ENCODE results near the gene TASP1.
"Not testable (repeated sequence)": the region's sequence is repeated elsewhere in the genome, so short reads cannot be mapped to it uniquely, and the experiment has no call there.

The TASP1 gene

GRCh38 chr20:13507646-13508045 is 131.1 kb downstream of the TASP1 start:
- H3K27ac ChIP-seq (ENCODE audit: low read length), result no peak overlapping the region

GRCh38 chr20:13501500-13501899 is 137.2 kb downstream of the TASP1 start:
- Histone ChIP-seq H3K36me3 (ENCODE audit: control insufficient read depth in 2 of 2, insufficient read depth in 2 of 2, low read length in 2 of 2) (no peaks in the 10 kb centered on the region), H3K4me1 (ENCODE audit: control insufficient read depth, insufficient read depth, low read length) (no peaks in the 10 kb centered on the region), H3K27ac (ENCODE audit: low read length) (no peak overlapping the region), H3K4me3 (ENCODE audit: low read length in 2 of 2) (no peak overlapping the region), H3K9ac (ENCODE audit: low read length in 2 of 2) (no peak overlapping the region), H3K27me3 (ENCODE audit: control insufficient read depth in 1 of 2, insufficient read depth in 2 of 2, low read length in 2 of 2) (no peaks in the 10 kb centered on the region), H3K9me3 (ENCODE audit: control insufficient read depth in 2 of 2, low read length in 2 of 2) (peaks cover 0 to 4% of the 10 kb centered on the region in 2 donors)

More at GRCh38 chr20:13507646-13508045, 131.1 kb downstream of the TASP1 start:
- Histone ChIP-seq H3K4me1 (ENCODE audit: control insufficient read depth, insufficient read depth, low read length) (no peaks in the 10 kb centered on the region), H3K27me3 (ENCODE audit: control insufficient read depth in 1 of 2, insufficient read depth in 2 of 2, low read length in 2 of 2) (no peaks in the 10 kb centered on the region), H3K36me3 (ENCODE audit: control insufficient read depth in 2 of 2, insufficient read depth in 2 of 2, low read length in 2 of 2) (no peaks in the 10 kb centered on the region), H3K4me3 (ENCODE audit: low read length in 2 of 2) (no peak overlapping the region), H3K9ac (ENCODE audit: low read length in 2 of 2) (no peak overlapping the region), H3K9me3 (ENCODE audit: control insufficient read depth in 2 of 2, low read length in 2 of 2) (peaks cover 3 to 10% of the 10 kb centered on the region in 2 donors)

GRCh38 chr20:13494019-13494418 is 144.7 kb downstream of the TASP1 start:
- Histone ChIP-seq H3K27me3 (ENCODE audit: control insufficient read depth in 1 of 2, insufficient read depth in 2 of 2, low read length in 2 of 2) (no peaks in the 10 kb centered on the region), H3K4me3 (ENCODE audit: low read length in 2 of 2) (no peak overlapping the region), H3K9ac (ENCODE audit: low read length in 2 of 2) (no peak overlapping the region), H3K36me3 (ENCODE audit: control insufficient read depth in 2 of 2, insufficient read depth in 2 of 2, low read length in 2 of 2) (no peaks in the 10 kb centered on the region), H3K9me3 (ENCODE audit: control insufficient read depth in 2 of 2, low read length in 2 of 2) (no peaks in the 10 kb centered on the region), H3K27ac (ENCODE audit: low read length) (no peak overlapping the region), H3K4me1 (ENCODE audit: control insufficient read depth, insufficient read depth, low read length) (peaks cover 6% of the 10 kb centered on the region)

- H3K9ac ChIP-seq (ENCODE audit: low read length in 2 of 2), result no peak overlapping the region
These were observed 145.6 kb downstream of the TASP1 start for GRCh38 chr20:13493143-13493542.

GRCh38 chr20:13492001-13492481 is 146.7 kb downstream of the TASP1 start:
- H3K27ac ChIP-seq (ENCODE audit: low read length), result peak overlapping the region; percentile 4
- H3K9me3 ChIP-seq (ENCODE audit: control insufficient read depth in 2 of 2, low read length in 2 of 2), result no peaks in the 10 kb centered on the region
- no peaks in the 10 kb centered on the region for H3K36me3 ChIP-seq (ENCODE audit: control insufficient read depth in 2 of 2, insufficient read depth in 2 of 2, low read length in 2 of 2)
- no peak overlapping the region for H3K4me3 ChIP-seq (ENCODE audit: low read length in 2 of 2)
- H3K27me3 ChIP-seq (ENCODE audit: control insufficient read depth in 1 of 2, insufficient read depth in 2 of 2, low read length in 2 of 2), result no peaks in the 10 kb centered on the region
- H3K4me1 ChIP-seq (ENCODE audit: control insufficient read depth, insufficient read depth, low read length), result peaks cover 6% of the 10 kb centered on the region
- H3K9ac ChIP-seq (ENCODE audit: low read length in 2 of 2), result no peak overlapping the region

More at GRCh38 chr20:13493143-13493542, 145.6 kb downstream of the TASP1 start:
- Histone ChIP-seq H3K4me1 (ENCODE audit: control insufficient read depth, insufficient read depth, low read length) (peaks cover 6% of the 10 kb centered on the region), H3K4me3 (ENCODE audit: low read length in 2 of 2) (no peak overlapping the region), H3K27ac (ENCODE audit: low read length) (no peak overlapping the region), H3K36me3 (ENCODE audit: control insufficient read depth in 2 of 2, insufficient read depth in 2 of 2, low read length in 2 of 2) (no peaks in the 10 kb centered on the region), H3K9me3 (ENCODE audit: control insufficient read depth in 2 of 2, low read length in 2 of 2) (no peaks in the 10 kb centered on the region), H3K27me3 (ENCODE audit: control insufficient read depth in 1 of 2, insufficient read depth in 2 of 2, low read length in 2 of 2) (no peaks in the 10 kb centered on the region)

- H3K4me1 ChIP-seq (ENCODE audit: control insufficient read depth, insufficient read depth, low read length), result peaks cover 6% of the 10 kb centered on the region
- no peak overlapping the region for H3K9ac ChIP-seq (ENCODE audit: low read length in 2 of 2)
- H3K4me3 ChIP-seq (ENCODE audit: low read length in 2 of 2), result no peak overlapping the region
- H3K36me3 ChIP-seq (ENCODE audit: control insufficient read depth in 2 of 2, insufficient read depth in 2 of 2, low read length in 2 of 2), result no peaks in the 10 kb centered on the region
- H3K27ac ChIP-seq (ENCODE audit: low read length), result no peak overlapping the region
- no peaks in the 10 kb centered on the region for H3K9me3 ChIP-seq (ENCODE audit: control insufficient read depth in 2 of 2, low read length in 2 of 2)
- no peaks in the 10 kb centered on the region for H3K27me3 ChIP-seq (ENCODE audit: control insufficient read depth in 1 of 2, insufficient read depth in 2 of 2, low read length in 2 of 2)
These were observed 151.5 kb downstream of the TASP1 start for GRCh38 chr20:13487202-13487601.

- H3K27ac ChIP-seq (ENCODE audit: low read length), result no peak overlapping the region
- H3K27me3 ChIP-seq (ENCODE audit: control insufficient read depth in 1 of 2, insufficient read depth in 2 of 2, low read length in 2 of 2), result no peaks in the 10 kb centered on the region
- peaks cover 6% of the 10 kb centered on the region for H3K4me1 ChIP-seq (ENCODE audit: control insufficient read depth, insufficient read depth, low read length)
- H3K4me3 ChIP-seq (ENCODE audit: low read length in 2 of 2), result no peak overlapping the region
- no peaks in the 10 kb centered on the region for H3K36me3 ChIP-seq (ENCODE audit: control insufficient read depth in 2 of 2, insufficient read depth in 2 of 2, low read length in 2 of 2)
- no peak overlapping the region for H3K9ac ChIP-seq (ENCODE audit: low read length in 2 of 2)
- no peaks in the 10 kb centered on the region for H3K9me3 ChIP-seq (ENCODE audit: control insufficient read depth in 2 of 2, low read length in 2 of 2)
These were observed 152.0 kb downstream of the TASP1 start for GRCh38 chr20:13486694-13487093.

GRCh38 chr20:13485576-13485975 is 153.2 kb downstream of the TASP1 start:
- Histone ChIP-seq H3K4me1 (ENCODE audit: control insufficient read depth, insufficient read depth, low read length) (no peaks in the 10 kb centered on the region), H3K27me3 (ENCODE audit: control insufficient read depth in 1 of 2, insufficient read depth in 2 of 2, low read length in 2 of 2) (no peaks in the 10 kb centered on the region), H3K36me3 (ENCODE audit: control insufficient read depth in 2 of 2, insufficient read depth in 2 of 2, low read length in 2 of 2) (no peaks in the 10 kb centered on the region), H3K9me3 (ENCODE audit: control insufficient read depth in 2 of 2, low read length in 2 of 2) (no peaks in the 10 kb centered on the region), H3K4me3 (ENCODE audit: low read length in 2 of 2) (no peak overlapping the region), H3K9ac (ENCODE audit: low read length in 2 of 2) (no peak overlapping the region), H3K27ac (ENCODE audit: low read length) (no peak overlapping the region)

- H3K36me3 ChIP-seq (ENCODE audit: control insufficient read depth in 2 of 2, insufficient read depth in 2 of 2, low read length in 2 of 2); H3K4me1 ChIP-seq (ENCODE audit: control insufficient read depth, insufficient read depth, low read length); H3K27me3 ChIP-seq (ENCODE audit: control insufficient read depth in 1 of 2, insufficient read depth in 2 of 2, low read length in 2 of 2); H3K9me3 ChIP-seq (ENCODE audit: control insufficient read depth in 2 of 2, low read length in 2 of 2); H3K9ac ChIP-seq (ENCODE audit: low read length in 2 of 2); H3K27ac ChIP-seq (ENCODE audit: low read length); H3K4me3 ChIP-seq (ENCODE audit: low read length in 2 of 2): not testable (repeated sequence)
These were observed 153.7 kb downstream of the TASP1 start for GRCh38 chr20:13485019-13485418.

- H3K36me3 ChIP-seq (ENCODE audit: control insufficient read depth in 2 of 2, insufficient read depth in 2 of 2, low read length in 2 of 2); H3K27ac ChIP-seq (ENCODE audit: low read length); H3K4me1 ChIP-seq (ENCODE audit: control insufficient read depth, insufficient read depth, low read length); H3K9me3 ChIP-seq (ENCODE audit: control insufficient read depth in 2 of 2, low read length in 2 of 2); H3K27me3 ChIP-seq (ENCODE audit: control insufficient read depth in 1 of 2, insufficient read depth in 2 of 2, low read length in 2 of 2); H3K9ac ChIP-seq (ENCODE audit: low read length in 2 of 2); H3K4me3 ChIP-seq (ENCODE audit: low read length in 2 of 2): not testable (repeated sequence)
These were observed 155.3 kb downstream of the TASP1 start for GRCh38 chr20:13483472-13483871.

- Histone ChIP-seq H3K4me1 (ENCODE audit: control insufficient read depth, insufficient read depth, low read length) (no peaks in the 10 kb centered on the region), H3K9ac (ENCODE audit: low read length in 2 of 2) (no peak overlapping the region), H3K27ac (ENCODE audit: low read length) (no peak overlapping the region), H3K27me3 (ENCODE audit: control insufficient read depth in 1 of 2, insufficient read depth in 2 of 2, low read length in 2 of 2) (no peaks in the 10 kb centered on the region), H3K4me3 (ENCODE audit: low read length in 2 of 2) (no peak overlapping the region), H3K9me3 (ENCODE audit: control insufficient read depth in 2 of 2, low read length in 2 of 2) (no peaks in the 10 kb centered on the region), H3K36me3 (ENCODE audit: control insufficient read depth in 2 of 2, insufficient read depth in 2 of 2, low read length in 2 of 2) (no peaks in the 10 kb centered on the region)
These were observed 160.4 kb downstream of the TASP1 start for GRCh38 chr20:13478366-13478765.

Data from stomach smooth muscle (tissue), 2 donors.